Putamen (tissue), 1 donor: ENCODE measurements around the gene MAB21L3.

Experiments
- DNase-seq: peaks from one replicate; pipeline ENCODE4 v3.0.0-alpha.2; 2016; ENCODE audit warnings: low spot score

Gene MAB21L3

GRCh38 chr1:116165572-116165971 lies 54.4 kb downstream of the MAB21L3 start:
- DNase-seq: no peak

GRCh38 chr1:116166011-116166571 lies 54.9 kb downstream of the MAB21L3 start:
- DNase-seq: no peak

- no peak for DNase-seq
These were observed 55.5 kb downstream of the MAB21L3 start for GRCh38 chr1:116166655-116167054.

GRCh38 chr1:116167625-116168276 lies 56.6 kb downstream of the MAB21L3 start:
- no peak for DNase-seq

GRCh38 chr1:116168277-116169032 lies 57.3 kb downstream of the MAB21L3 start:
- DNase-seq: peak; percentile 70

- DNase-seq: no peak
These were observed 58.7 kb downstream of the MAB21L3 start for GRCh38 chr1:116169898-116170297.

GRCh38 chr1:116170721-116171589 lies 59.8 kb downstream of the MAB21L3 start:
- no peak for DNase-seq

- no peak for DNase-seq
These were observed 61.5 kb downstream of the MAB21L3 start for GRCh38 chr1:116172666-116173065.

GRCh38 chr1:116175611-116176010 lies 64.4 kb downstream of the MAB21L3 start:
- DNase-seq: no peak

GRCh38 chr1:116176306-116176789 lies 65.1 kb downstream of the MAB21L3 start:
- no peak for DNase-seq

GRCh38 chr1:116177861-116178260 lies 66.7 kb downstream of the MAB21L3 start:
- no peak for DNase-seq

GRCh38 chr1:116178837-116179236 lies 67.6 kb downstream of the MAB21L3 start:
- DNase-seq: no peak

- no peak for DNase-seq
These were observed 68.2 kb downstream of the MAB21L3 start for GRCh38 chr1:116179419-116179818.

GRCh38 chr1:116179964-116180363 lies 68.8 kb downstream of the MAB21L3 start:
- DNase-seq: no peak

- DNase-seq: no peak
These were observed 71.0 kb downstream of the MAB21L3 start for GRCh38 chr1:116182019-116182714.
